Stimulated activated CD4-positive, alpha-beta T cell treated with anti-CD3 and anti-CD28 coated beads, Interleukin-4, amount 100 ng/mL, for 4 hours (primary cell): ENCODE measurements around the gene KRAS.
"Not testable (repeated sequence)": the region's sequence is repeated elsewhere in the genome, so short reads cannot be mapped to it uniquely, and the experiment has no call there.

Source experiments
- DNase-seq, 2 experiments: peaks; one replicate each; pipeline ENCODE4 v3.0.0-alpha.2; 2020

The KRAS gene

GRCh38 chr12:25250744-25251730 is at the start of gene KRAS:
KRAS (minus strand) TSS chr12:25250929.
- peak; percentile 88 to 91 for DNase-seq

GRCh38 chr12:25296381-25296780 is 45.7 kb upstream of the KRAS start:
- no peak for DNase-seq

DNA sequence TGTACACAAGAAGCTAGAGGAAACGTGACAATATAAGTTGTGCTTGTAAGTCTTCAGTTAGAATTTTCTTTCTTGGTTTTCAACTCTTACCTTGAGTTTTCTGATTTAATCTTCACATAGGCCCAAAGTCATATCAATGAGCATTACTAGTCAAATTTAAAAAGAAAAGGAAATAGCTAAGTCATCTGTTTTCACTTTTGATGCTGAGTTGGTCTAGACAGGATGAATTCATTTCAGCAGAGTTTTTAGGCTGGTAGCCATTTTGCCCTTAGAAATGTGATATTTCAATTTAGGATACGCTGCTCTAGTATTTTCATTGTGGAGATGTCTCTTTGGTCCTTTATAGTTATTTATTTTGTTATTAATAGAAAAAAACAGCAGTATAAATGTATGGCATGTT is 44.6 kb upstream of the KRAS start:
- DNase-seq: no peak

DNA sequence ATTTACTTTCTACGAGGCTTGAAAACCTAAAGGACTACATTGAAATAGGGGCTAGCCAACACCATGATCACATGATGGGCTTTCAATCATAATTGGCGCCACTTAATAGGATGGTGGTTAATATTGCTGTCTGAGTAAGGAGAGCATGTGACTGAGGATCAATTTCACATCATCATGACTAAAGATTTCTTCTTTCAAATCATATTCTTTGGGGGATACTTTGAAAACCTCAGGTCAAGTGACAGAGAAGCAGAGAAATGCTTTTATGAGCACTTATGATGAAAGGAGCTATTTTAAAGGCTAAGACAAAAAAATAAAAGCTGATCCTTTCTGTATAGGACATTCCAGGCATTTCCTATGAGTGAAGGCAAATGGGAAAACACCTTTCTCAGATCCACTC is 42.9 kb upstream of the KRAS start:
- DNase-seq: no peak

GRCh38 chr12:25292810-25293221 is 42.1 kb upstream of the KRAS start:
- not testable (repeated sequence) for DNase-seq

DNA sequence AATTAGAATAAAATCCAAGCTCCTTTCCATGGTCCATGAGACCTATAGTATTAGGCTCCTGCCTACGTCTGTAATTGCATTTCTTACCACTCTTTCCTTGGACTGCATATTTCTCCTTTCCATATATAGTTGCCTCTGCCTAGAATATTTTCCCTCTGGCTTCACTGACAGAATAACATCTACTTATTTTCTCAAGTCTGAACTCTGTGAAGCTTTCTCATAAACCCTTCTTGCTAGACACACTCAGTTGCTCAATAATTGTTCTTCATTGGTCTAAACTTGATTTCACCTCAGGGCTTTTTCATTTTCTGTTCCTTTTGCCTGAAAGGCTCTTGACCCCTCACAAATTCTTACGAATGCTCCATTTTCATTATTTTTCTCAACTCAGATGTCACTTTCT is 36.9 kb upstream of the KRAS start:
- DNase-seq: no peak

GRCh38 chr12:25286837-25287236 is 36.1 kb upstream of the KRAS start:
- no peak for DNase-seq

DNA sequence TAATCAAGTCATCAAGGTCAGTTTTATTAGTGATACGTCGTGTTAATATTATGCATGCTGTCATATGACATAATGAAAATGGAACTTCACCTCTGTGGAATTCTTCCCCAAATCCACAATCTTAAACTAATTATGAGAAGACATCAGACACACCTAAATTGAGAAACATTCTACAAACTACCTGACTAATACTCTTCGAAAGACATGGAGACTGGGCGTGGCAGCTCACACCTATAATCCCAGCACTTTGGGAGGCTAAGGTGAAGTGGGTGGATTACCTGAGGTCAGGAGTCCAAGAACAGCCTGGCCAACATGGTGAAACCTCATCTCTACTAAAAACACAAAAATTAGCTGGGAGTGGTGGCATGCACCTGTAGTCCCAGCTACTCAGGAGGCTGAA is 33.3 kb upstream of the KRAS start:
- DNase-seq: no peak

- no peak for DNase-seq
Observed at GRCh38 chr12:25283006-25283405, 32.3 kb upstream of the KRAS start.

DNA sequence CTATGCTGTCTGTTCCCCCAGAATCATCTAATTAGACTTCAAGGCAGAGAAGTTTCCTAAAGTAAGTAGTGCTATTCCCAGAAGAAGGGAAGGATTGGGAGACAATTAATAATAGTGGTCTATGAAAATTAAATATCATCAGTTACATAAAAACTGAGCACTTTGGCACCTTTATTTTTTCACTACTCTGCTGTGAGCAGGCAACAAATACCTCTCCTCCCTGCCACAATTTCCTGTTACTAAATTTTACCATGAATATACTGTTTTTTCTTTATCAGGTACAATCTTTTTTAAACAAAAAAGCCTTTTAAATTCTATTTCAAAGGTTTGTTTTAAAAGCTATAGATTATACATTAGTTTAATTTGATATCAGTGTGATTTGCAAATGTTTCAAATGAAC is 29.4 kb upstream of the KRAS start:
- DNase-seq: no peak

DNA sequence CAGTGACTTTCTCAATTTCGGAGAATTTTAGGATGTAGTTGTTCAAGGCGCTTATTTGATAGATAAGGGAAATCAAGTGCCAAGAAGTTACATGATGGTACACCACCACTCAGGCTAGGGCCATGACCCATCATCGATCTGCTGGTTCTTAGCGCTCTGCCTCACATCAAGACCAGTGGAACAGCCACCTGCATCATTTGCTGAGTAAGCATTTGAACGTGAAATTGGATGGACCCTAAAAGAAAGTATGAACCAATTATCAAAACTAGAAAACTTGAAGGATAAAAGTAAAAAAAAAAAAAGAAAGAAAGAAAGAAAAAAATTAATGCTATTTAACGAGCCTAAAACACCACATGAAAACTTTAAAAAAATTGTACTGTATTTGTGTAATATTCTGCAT is 27.5 kb upstream of the KRAS start:
- no peak for DNase-seq

DNA sequence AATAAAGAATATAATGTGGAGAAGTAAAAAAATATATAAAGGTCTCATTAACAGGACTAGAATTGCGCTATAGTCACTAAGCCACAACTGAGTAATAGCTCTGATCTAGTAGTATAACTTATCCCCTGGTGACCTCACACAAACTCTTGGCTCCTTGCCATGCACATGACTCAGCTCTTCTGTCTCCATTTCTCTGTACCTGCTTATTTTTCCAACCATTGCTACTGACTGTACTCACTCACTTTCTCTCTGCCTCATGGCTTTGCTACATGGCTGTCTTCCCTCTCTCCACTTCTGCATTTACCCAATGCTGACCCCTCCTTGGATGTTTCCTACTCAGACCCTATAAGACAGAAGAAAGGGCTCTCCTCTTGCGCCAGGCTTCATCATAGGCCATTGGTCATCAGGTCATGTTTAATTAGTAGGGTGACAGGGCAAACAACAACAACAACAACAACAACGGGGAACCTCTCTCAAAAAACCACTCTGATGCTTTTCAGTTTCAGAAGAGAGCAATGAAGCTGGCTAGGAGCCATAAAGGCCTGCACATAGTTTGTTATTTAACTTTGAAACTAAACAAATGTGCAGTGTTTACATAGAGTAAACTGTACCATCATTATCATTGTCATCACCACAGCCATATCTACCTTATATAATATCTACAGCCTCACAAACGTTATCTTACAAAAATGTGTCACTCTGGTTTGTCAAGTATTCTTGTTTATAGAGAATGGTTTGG is 25.6 kb upstream of the KRAS start:
- peak; percentile 60 to 76 for DNase-seq

- DNase-seq: no peak
Observed at GRCh38 chr12:25271486-25272098, 20.9 kb upstream of the KRAS start.

DNA sequence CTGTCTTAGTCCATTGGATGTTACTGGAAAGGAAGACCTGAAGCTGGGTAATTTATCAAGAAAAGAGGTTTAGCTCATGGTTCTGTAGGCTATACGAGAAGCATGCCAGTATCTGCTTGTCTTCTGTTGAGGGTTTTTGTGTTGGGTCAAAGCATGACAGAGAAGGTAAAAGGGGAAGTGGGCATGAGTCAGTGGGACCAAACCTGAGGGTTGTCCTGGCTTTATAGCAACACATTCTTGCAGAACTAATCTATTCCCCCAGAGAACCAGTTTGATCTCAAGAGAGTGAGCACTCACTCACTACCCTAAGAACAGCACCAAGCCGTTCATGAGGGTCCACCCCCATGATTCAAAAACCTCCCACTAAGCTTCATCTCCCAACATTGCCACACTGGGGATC is 19.0 kb upstream of the KRAS start:
- no peak for DNase-seq

- DNase-seq: no peak
Observed at GRCh38 chr12:25266497-25266896, 15.8 kb upstream of the KRAS start.

DNA sequence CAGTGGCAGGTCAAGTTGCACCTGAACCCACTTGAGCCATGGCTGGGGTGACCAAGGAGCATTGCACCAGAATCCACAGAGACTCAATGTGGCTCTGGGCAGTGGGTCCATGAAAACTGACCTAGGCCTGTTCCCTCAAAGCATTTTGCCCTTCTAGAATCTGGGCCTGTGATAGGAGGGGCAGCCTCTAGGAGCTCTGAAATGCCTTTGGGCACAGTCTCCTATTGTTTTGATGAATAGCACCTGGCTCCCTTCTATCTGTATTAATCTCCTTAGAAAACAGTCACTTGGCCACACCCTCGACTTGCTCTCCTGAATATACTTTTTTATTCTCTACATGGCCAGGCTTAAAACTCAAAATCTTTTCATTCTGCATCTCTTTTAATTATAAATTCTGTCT is 14.1 kb upstream of the KRAS start:
- no peak for DNase-seq

GRCh38 chr12:25264114-25264513 is 13.4 kb upstream of the KRAS start:
- DNase-seq: no peak

DNA sequence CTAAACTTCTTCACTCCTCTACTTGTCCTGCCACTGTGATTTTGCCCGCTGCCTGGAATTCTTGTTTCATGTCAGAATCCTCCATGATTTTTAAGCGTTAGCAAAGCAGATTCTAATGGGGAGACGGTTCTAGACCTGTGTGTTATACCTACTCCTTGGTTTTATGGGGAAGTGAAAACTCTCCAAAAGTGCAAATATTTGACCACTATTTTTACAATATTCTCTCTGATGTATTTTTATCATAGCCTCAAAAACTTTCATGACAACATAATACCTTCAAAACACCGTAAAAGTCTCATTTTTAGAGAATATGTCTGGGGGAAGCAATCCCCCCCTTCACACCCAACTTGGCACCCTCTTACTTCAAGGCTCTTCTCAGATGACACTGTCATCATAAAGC is 12.9 kb upstream of the KRAS start:
- DNase-seq: no peak

DNA sequence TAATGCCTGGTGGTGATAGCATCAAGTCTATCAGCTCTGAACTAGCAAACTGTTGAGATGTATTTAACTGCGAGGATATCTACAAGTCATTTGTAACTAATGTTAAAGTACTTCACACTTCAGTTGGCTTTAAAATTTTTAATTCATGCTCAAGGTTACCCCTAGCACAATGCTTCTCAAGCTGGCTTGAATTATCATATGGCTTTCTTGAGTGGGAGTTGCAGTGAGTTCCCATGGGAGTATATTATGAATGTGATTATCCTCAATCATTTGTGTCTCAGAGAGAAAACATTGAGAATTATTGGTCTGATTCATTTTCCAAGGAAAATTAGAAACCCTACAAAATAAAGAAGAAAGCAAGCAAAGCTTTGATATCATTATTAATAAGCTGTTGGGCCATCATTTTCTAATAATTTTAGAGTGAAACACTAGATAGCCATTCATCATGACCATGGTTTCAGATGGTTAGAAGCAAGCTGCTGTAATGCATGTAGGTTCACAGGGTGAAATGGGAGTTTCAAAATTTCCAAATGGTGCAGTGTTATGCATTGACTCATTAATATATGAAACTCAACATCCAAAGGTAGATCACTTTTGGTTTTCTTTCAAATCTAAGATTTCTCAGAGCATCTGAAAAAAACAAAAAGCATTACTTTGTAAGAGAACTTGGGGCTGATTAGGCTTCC is 11.8 kb upstream of the KRAS start:
- DNase-seq: no peak

DNA sequence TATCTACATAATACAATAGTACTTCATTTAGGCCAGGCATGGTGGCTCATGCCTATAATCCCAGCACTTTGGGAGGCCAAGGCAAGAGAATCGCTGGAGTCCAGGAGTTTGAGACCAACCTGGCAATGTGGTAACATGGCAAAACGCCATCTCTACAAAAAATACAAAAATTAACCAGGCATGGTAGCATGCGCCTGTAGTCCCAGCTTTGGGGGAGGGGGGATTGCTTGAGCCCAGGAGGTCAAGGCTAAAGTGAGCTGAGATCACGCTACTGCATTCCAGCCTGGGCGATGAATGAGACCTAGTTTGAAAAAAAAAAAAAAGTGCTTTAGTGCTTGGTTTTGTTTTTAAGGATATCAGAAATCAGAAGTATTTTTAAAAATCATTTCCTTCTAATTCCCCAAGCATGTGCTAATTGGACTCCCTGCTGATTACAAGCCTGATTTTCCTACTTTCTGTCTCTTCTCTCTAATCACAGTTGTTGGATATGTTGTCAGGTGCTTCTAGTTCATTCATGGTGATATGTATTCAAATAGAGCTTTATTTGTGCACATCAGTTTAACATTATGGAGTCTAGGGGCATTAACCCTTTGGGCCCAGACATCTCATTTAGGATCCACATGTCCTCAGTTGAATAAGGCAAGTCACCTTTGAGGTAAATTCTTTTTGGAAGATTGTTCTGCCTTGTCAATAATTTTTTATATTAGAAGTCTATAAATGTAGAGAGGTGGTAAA is 7.0 kb upstream of the KRAS start:
- DNase-seq: no peak

DNA sequence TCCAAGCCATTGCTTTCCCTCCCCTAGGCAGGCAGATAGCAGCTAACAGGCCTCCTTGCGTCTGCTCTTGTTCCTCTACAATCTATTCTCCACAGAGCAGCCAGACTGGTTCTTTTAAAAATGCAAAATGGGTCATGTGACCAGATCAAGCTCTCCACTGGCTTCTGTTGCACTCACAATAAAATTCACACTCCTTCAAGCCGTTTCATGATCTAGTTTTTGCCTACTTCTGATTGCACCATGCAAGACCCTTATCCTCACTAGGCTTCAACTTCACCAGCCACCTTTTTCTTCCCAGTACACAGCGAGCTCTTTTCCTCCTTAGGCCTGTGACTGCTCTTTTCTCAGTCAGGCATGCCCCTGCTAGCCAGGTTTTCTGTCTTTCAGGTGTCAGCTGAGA is 6.1 kb upstream of the KRAS start:
- DNase-seq: no peak

DNA sequence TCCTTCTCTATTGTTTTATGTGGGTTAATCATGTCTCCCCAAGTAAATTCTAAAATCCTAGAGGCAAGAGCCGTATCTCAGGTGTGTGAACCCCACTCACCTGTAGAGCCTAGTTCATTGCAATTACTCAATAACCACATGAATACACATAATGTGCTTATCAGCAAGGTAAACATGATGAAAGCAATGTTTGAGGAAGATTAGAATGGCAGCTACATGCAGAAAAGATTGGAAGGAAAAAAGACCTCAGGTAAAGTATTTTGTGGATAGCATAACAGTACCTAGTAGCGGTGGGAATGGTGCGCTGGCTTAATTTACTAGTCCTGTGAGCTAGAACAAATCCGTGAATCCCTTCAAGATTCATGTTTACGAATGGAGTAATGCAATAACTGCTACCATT is 5.3 kb upstream of the KRAS start:
- no peak for DNase-seq
